Kidney epithelial cell (primary cell): Measurements from ENCODE around the gene UGT1A8. TPM values are rescaled to one million over a fixed set of nuclear protein-coding genes. Genes with fewer than 3 reads are reported as not detected.

Experiments used
- DNase-seq: peaks from one replicate; pipeline ENCODE4 v3.0.0-alpha.2; 2010; ENCODE audit warnings: low read depth
- H3K27me3 ChIP-seq: 2 replicates; pipeline ENCODE4 v1.6.0; 2011; ENCODE audit warnings: low read length; ENCODE audit not compliant: control insufficient read depth, insufficient read depth
- H3K36me3 ChIP-seq: 2 replicates; pipeline ENCODE4 v1.5.1; 2011; ENCODE audit warnings: low read length; ENCODE audit not compliant: control insufficient read depth, insufficient read depth
- H3K4me3 ChIP-seq: 2 replicates; pipeline ENCODE4 v1.5.1; 2011; ENCODE audit warnings: low read depth, mild to moderate bottlenecking, control low read depth, low read length
- CTCF ChIP-seq: IDR thresholded peaks from 2 replicates; pipeline ENCODE4 v1.5.1; 2011; ENCODE audit warnings: mild to moderate bottlenecking, moderate library complexity, low read length, control low read depth, inconsistent platforms; ENCODE audit not compliant: insufficient read depth, poor library complexity, severe bottlenecking
- total RNA-seq: library from RNA; depleted of rRNA; stranded (reverse); fragments of >200 nt; gene quantifications from 2 replicates; pipeline ENCODE4 v1.2.3, GENCODE V29; 2015

The UGT1A8 gene
- total RNA-seq, 1 donor from 2014 or later: not detected

GRCh38 chr2:233602076-233602475 lies 15.4 kb upstream of the UGT1A8 start:
- no peaks in the 10 kb centered on the region for H3K36me3 ChIP-seq
- no peak overlapping the region for H3K4me3 ChIP-seq
- TF ChIP-seq CTCF: no peak
- no peak for DNase-seq
- no peaks in the 10 kb centered on the region for H3K27me3 ChIP-seq

- no peak for DNase-seq
- no peak overlapping the region for H3K4me3 ChIP-seq
- no peaks in the 10 kb centered on the region for H3K36me3 ChIP-seq
- no peak for TF ChIP-seq CTCF
- H3K27me3 ChIP-seq: no peaks in the 10 kb centered on the region
These were observed 13.9 kb upstream of the UGT1A8 start for GRCh38 chr2:233603520-233603919.

GRCh38 chr2:233604826-233605225 lies 12.6 kb upstream of the UGT1A8 start:
- no peak for DNase-seq
- H3K36me3 ChIP-seq: no peaks in the 10 kb centered on the region
- no peak overlapping the region for H3K4me3 ChIP-seq
- TF ChIP-seq CTCF: no peak
- no peaks in the 10 kb centered on the region for H3K27me3 ChIP-seq

- Histone ChIP-seq H3K4me3 (no peak overlapping the region), H3K36me3 (no peaks in the 10 kb centered on the region), H3K27me3 (no peaks in the 10 kb centered on the region)
- TF ChIP-seq CTCF: no peak
- DNase-seq: no peak
These were observed 11.8 kb upstream of the UGT1A8 start for GRCh38 chr2:233605680-233606079.

GRCh38 chr2:233611284-233611683 lies 6.1 kb upstream of the UGT1A8 start:
- no peak for DNase-seq
- H3K36me3 ChIP-seq: no peaks in the 10 kb centered on the region

More at GRCh38 chr2:233611284-233611683, 6.1 kb upstream of the UGT1A8 start:
- TF ChIP-seq CTCF: no peak
- no peaks in the 10 kb centered on the region for H3K27me3 ChIP-seq
- no peak overlapping the region for H3K4me3 ChIP-seq
